ENCODE measurements around the gene FUT4. TPM values are rescaled to one million over a fixed set of nuclear protein-coding genes. Genes with fewer than 3 reads are reported as not detected.
"Not testable (repeated sequence)": the region's sequence is repeated elsewhere in the genome, so short reads cannot be mapped to it uniquely, and the experiment has no call there.

The FUT4 gene
- total and polyA plus RNA-seq, 2 donors (not counting 1 experiment from before 2014, with no cell fraction given) = 0.89 to 3.7 TPM

GRCh38 chr11:94501522-94501921 lies 42.2 kb upstream of the FUT4 start:
- Mint-ChIP-seq H3K27me3 (no peaks in the 10 kb centered on the region), H3K4me1 (no peaks in the 10 kb centered on the region), H3K27ac (no peak overlapping the region), H3K9me3 (ENCODE audit: insufficient read depth) (no peaks in the 10 kb centered on the region), H3K4me3 (no peak overlapping the region)
- ChIA-PET POLR2A (no interaction called here), CTCF (interaction anchor here (1.3 to 1.5 kb wide), 3 partner anchors 51 to 1267 kb away, joined by 3 to 9 read pairs (median 3); no protein-coding TSS in a partner anchor)
- Histone ChIP-seq H3K4me2 (replicated peaks; ENCODE audit: low read depth, low read length, poor library complexity, severe bottlenecking) (no peak overlapping the region), H3K4me1 (ENCODE audit: control insufficient read depth in 2 of 2, insufficient read depth in 2 of 2, low read length in 2 of 2) (no peaks in the 10 kb centered on the region), H3K27me3 (replicated peaks in 1 of 4; ENCODE audit: control extremely low read depth in 1 of 4, control insufficient read depth in 3 of 4, insufficient read depth in 4 of 4, low read length in 3 of 4) (no peaks in the 10 kb centered on the region), H3K36me3 (replicated peaks in 1 of 2; ENCODE audit: control extremely low read depth in 1 of 2, control insufficient read depth in 1 of 2, extremely low read depth in 1 of 2, insufficient read depth in 2 of 2, low read length in 1 of 2) (peaks cover 3 to 38% of the 10 kb centered on the region in 2 experiments), H3K9ac (ENCODE audit: low read length) (no peak overlapping the region), H4K20me1 (ENCODE audit: control insufficient read depth, insufficient read depth, low read length, poor library complexity, severe bottlenecking) (no peaks in the 10 kb centered on the region), H3K79me2 (ENCODE audit: control insufficient read depth, insufficient read depth, low read length) (no peaks in the 10 kb centered on the region), H3K27ac (ENCODE audit: low read length in 2 of 2) (no peak overlapping the region), H3K9me3 (ENCODE audit: control extremely low read depth in 1 of 3, control insufficient read depth in 2 of 3, insufficient read depth in 1 of 3, low read length in 2 of 3) (no peaks in the 10 kb centered on the region), H3K4me3 (ENCODE audit: control extremely low read depth in 1 of 5, extremely low read depth in 1 of 5, insufficient read depth in 1 of 5, low read depth in 2 of 5, low read length in 4 of 5) (no peak overlapping the region), H2AFZ (ENCODE audit: insufficient read depth, low read depth, low read length, poor library complexity, severe bottlenecking) (no peak overlapping the region)
- DNase-seq (no peak), ATAC-seq (ENCODE audit: low read depth) (no peak)
- no peak for TF ChIP-seq CTCF (IDR thresholded peaks at IDR 0.05)
- intact Hi-C loops (cut with micrococcal nuclease) = loop anchor here (10.0 kb wide), 1 partner anchor 1557 kb away; no protein-coding TSS in a partner anchor
- no CpG with 5 or more reads among the region's 2 CpGs for WGBS (ENCODE audit: insufficient coverage)

DNA sequence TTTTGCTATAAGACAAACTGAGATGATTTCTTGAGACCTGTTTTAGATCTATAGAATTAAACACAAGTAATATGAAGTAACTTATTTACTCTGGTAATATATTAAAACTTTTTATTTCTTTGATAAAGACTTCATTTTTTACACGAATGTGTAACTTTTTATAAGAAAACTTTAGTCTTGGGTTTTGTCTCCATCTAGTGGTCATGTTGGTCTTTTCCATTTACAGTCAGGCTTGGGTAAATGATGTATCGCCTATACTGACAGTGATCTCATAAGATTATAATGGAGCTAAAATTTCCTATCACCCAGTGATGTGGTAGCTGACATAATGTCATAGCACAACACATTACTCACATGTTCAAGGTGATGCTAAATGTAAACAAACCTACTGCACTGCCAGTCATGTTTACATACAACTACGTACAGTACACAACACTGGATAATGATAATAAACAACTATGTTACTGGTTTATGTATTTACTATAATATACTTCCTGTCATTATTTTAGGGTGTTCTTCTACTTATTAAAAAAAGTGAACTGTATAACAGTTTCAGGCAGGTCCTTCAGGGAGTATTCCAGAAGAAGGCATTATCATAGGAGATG lies 38.9 kb upstream of the FUT4 start:
- Histone ChIP-seq H3K4me1 (ENCODE audit: control insufficient read depth in 2 of 2, insufficient read depth in 2 of 2, low read length in 2 of 2) (no peaks in the 10 kb centered on the region), H3K27me3 (replicated peaks in 1 of 4; ENCODE audit: control extremely low read depth in 1 of 4, control insufficient read depth in 3 of 4, insufficient read depth in 4 of 4, low read length in 3 of 4) (no peaks in the 10 kb centered on the region), H3K9ac (ENCODE audit: low read length) (no peak overlapping the region), H2AFZ (ENCODE audit: insufficient read depth, low read depth, low read length, poor library complexity, severe bottlenecking) (no peak overlapping the region), H3K4me3 (ENCODE audit: control extremely low read depth in 1 of 5, extremely low read depth in 1 of 5, insufficient read depth in 1 of 5, low read depth in 2 of 5, low read length in 4 of 5) (no peak overlapping the region), H3K79me2 (ENCODE audit: control insufficient read depth, insufficient read depth, low read length) (no peaks in the 10 kb centered on the region), H3K36me3 (replicated peaks in 1 of 2; ENCODE audit: control extremely low read depth in 1 of 2, control insufficient read depth in 1 of 2, extremely low read depth in 1 of 2, insufficient read depth in 2 of 2, low read length in 1 of 2) (peaks cover 3 to 13% of the 10 kb centered on the region in 2 experiments), H4K20me1 (ENCODE audit: control insufficient read depth, insufficient read depth, low read length, poor library complexity, severe bottlenecking) (no peaks in the 10 kb centered on the region), H3K9me3 (ENCODE audit: control extremely low read depth in 1 of 3, control insufficient read depth in 2 of 3, insufficient read depth in 1 of 3, low read length in 2 of 3) (no peaks in the 10 kb centered on the region), H3K27ac (ENCODE audit: low read length in 2 of 2) (no peak overlapping the region), H3K4me2 (replicated peaks; ENCODE audit: low read depth, low read length, poor library complexity, severe bottlenecking) (no peak overlapping the region)
- CTCF ChIA-PET = interaction anchor here (0.6 to 2.7 kb wide), 14 partner anchors 9 to 1270 kb away, joined by 3 to 21 read pairs (median 6); partner anchors contain the start of genes ANKRD49 and MRE11
- no peak overlapping the region for H3K27ac Mint-ChIP-seq
- peak; percentile 33 for ATAC-seq (ENCODE audit: low read depth)
- H3K4me1 Mint-ChIP-seq = no peaks in the 10 kb centered on the region
- TF ChIP-seq EZH2 (IDR thresholded peaks at IDR 0.05; ENCODE audit: borderline replicate concordance, insufficient read depth, low read depth, low read length, poor library complexity, severe bottlenecking) (no peak), CTCF (IDR thresholded peaks at IDR 0.05) (peak; percentile 88)
- H3K27me3 Mint-ChIP-seq = peaks cover 3% of the 10 kb centered on the region
- peak; percentile 64 for DNase-seq
- no peaks in the 10 kb centered on the region for H3K9me3 Mint-ChIP-seq (ENCODE audit: insufficient read depth)
- H3K4me3 Mint-ChIP-seq = no peak overlapping the region
- intact Hi-C loops (cut with micrococcal nuclease) = loop anchor here (1.0 to 10.0 kb wide), 3 partner anchors 320 to 1560 kb away; no protein-coding TSS in a partner anchor
- POLR2A ChIA-PET = no interaction called here
- WGBS (ENCODE audit: insufficient coverage) = no CpG with 5 or more reads among the region's 3 CpGs

DNA sequence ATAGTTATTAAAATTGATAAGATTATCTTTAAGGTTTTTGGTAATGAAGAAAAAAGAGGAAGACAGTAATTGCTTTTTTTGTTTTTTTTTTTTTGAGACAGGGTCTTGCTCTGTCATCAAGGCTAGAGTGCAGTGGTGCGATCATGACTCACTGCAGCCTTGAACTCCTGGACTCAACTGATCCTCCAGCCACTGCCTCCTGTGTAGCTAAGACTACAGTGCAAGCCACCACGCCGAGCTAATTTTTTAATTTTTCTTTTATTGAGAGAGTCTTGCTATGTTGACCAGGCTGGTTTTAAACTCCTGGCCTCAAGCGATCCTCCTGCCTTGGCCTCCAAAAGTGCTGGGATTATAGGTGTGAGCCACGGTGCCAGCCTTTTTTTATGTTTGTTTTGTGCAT lies 37.2 kb upstream of the FUT4 start:
- H2AFZ ChIP-seq (ENCODE audit: insufficient read depth, low read depth, low read length, poor library complexity, severe bottlenecking); H3K9me3 ChIP-seq (ENCODE audit: control extremely low read depth in 1 of 3, control insufficient read depth in 2 of 3, insufficient read depth in 1 of 3, low read length in 2 of 3); H3K4me3 Mint-ChIP-seq; H3K27ac ChIP-seq (ENCODE audit: low read length in 2 of 2); H3K4me2 ChIP-seq (replicated peaks; ENCODE audit: low read depth, low read length, poor library complexity, severe bottlenecking); ATAC-seq (ENCODE audit: low read depth); H3K36me3 ChIP-seq (replicated peaks in 1 of 2; ENCODE audit: control extremely low read depth in 1 of 2, control insufficient read depth in 1 of 2, extremely low read depth in 1 of 2, insufficient read depth in 2 of 2, low read length in 1 of 2); H3K9me3 Mint-ChIP-seq (ENCODE audit: insufficient read depth); POLR2A ChIA-PET; H3K4me1 Mint-ChIP-seq; H3K27ac Mint-ChIP-seq; H3K27me3 ChIP-seq (replicated peaks in 1 of 4; ENCODE audit: control extremely low read depth in 1 of 4, control insufficient read depth in 3 of 4, insufficient read depth in 4 of 4, low read length in 3 of 4); H3K79me2 ChIP-seq (ENCODE audit: control insufficient read depth, insufficient read depth, low read length); H3K9ac ChIP-seq (ENCODE audit: low read length); H4K20me1 ChIP-seq (ENCODE audit: control insufficient read depth, insufficient read depth, low read length, poor library complexity, severe bottlenecking); H3K4me3 ChIP-seq (ENCODE audit: control extremely low read depth in 1 of 5, extremely low read depth in 1 of 5, insufficient read depth in 1 of 5, low read depth in 2 of 5, low read length in 4 of 5); H3K4me1 ChIP-seq (ENCODE audit: control insufficient read depth in 2 of 2, insufficient read depth in 2 of 2, low read length in 2 of 2); DNase-seq: not testable (repeated sequence)
- CTCF ChIA-PET = interaction anchor here (0.7 to 4.0 kb wide), 4 partner anchors 9 to 918 kb away, joined by 3 to 12 read pairs (median 4); no protein-coding TSS in a partner anchor
- 100% methylated on average over 1 of the region's 5 CpGs for WGBS (ENCODE audit: insufficient coverage)
- intact Hi-C loops (cut with micrococcal nuclease) = loop anchor here (10.0 kb wide), 1 partner anchor 1562 kb away; no protein-coding TSS in a partner anchor
- peaks cover 13% of the 10 kb centered on the region for H3K27me3 Mint-ChIP-seq
